ENCODE data around the gene MAEA.

- TF ChIP-seq CTCF (IDR thresholded peaks at IDR 0.05) (no peak), POLR2A (IDR thresholded peaks at IDR 0.05) (no peak)
Observed at GRCh38 chr4:1339489-1339888, 49.8 kb downstream of the MAEA start.
